ENCODE data around the gene IRAK2. TPM values are rescaled to one million over a fixed set of nuclear protein-coding genes. Genes with fewer than 3 reads are reported as not detected.

The IRAK2 gene
- total RNA-seq, 1 experiment from 2014 or later = 0.61 TPM

GRCh38 chr3:10226293-10226692 is 61.6 kb downstream of the IRAK2 start:
- no peak overlapping the region for H2AK5ac ChIP-seq (ENCODE audit: insufficient read length, low read length)
- H3K27ac ChIP-seq (ENCODE audit: insufficient read length, low read depth, low read length) = peak overlapping the region; percentile 5
- H3K9me3 ChIP-seq (ENCODE audit: control insufficient read depth, low read depth, low read length) = no peaks in the 10 kb centered on the region
- no peak overlapping the region for H3K4ac ChIP-seq (ENCODE audit: low read depth, low read length)
- no CpG with 5 or more reads among the region's 10 CpGs for WGBS (ENCODE audit: extremely low coverage, insufficient read length, low lambda C conversion rate)
- H3K4me2 ChIP-seq (ENCODE audit: insufficient read depth, insufficient read length, low read length) = peak overlapping the region; percentile 20
- peak overlapping the region; percentile 43 for H3K18ac ChIP-seq (ENCODE audit: insufficient read length, low read depth, low read length)
- no peak overlapping the region for H3T11ph ChIP-seq (ENCODE audit: low read length)
- no peak overlapping the region for H4K8ac ChIP-seq (replicated peaks; ENCODE audit: insufficient read length, low read depth, low read length)
- H2AFZ ChIP-seq (ENCODE audit: low read length) = no peak overlapping the region
- Mint-ChIP-seq H3K27ac (peak overlapping the region; percentile 92 to 97 (median 95)), H3K4me1 (peaks cover 15 to 26% of the 10 kb centered on the region in 2 experiments), H3K36me3 (ENCODE audit: insufficient read depth in 1 of 3, low read depth in 3 of 3) (peaks cover 0 to 5% (median 2%) of the 10 kb centered on the region in 3 experiments; a peak in 2 of 7 replicates), H3K4me3 (peak overlapping the region in 1 of 2 experiments; percentile 59; a peak in 4 of 5 replicates), H3K9me3 (no peaks in the 10 kb centered on the region; a peak in 1 of 5 replicates), H3K27me3 (ENCODE audit: low read depth) (no peaks in the 10 kb centered on the region)
- H3K27me3 ChIP-seq (ENCODE audit: insufficient read depth, low read length) = no peaks in the 10 kb centered on the region
- H2BK120ac ChIP-seq (ENCODE audit: low read depth, low read length, poor library complexity, severe bottlenecking) = no peak overlapping the region
- H2BK12ac ChIP-seq (ENCODE audit: insufficient read length, low read depth, low read length) = no peak overlapping the region
- no peak overlapping the region for H4K5ac ChIP-seq (ENCODE audit: insufficient read length, low read depth, low read length)
- H3K23me2 ChIP-seq (ENCODE audit: insufficient read length, low read depth, low read length, poor library complexity, severe bottlenecking) = no peaks in the 10 kb centered on the region
- H2BK20ac ChIP-seq (ENCODE audit: low read depth, low read length, poor library complexity, severe bottlenecking) = no peak overlapping the region
- no peak overlapping the region for H3K9ac ChIP-seq (ENCODE audit: extremely low read depth, insufficient read length, low read length)
- no peak overlapping the region for H3K23ac ChIP-seq (ENCODE audit: insufficient read length, low read depth, low read length)
- no peak overlapping the region for H2BK5ac ChIP-seq (ENCODE audit: insufficient read length, low read length)
- no peaks in the 10 kb centered on the region for H3K79me1 ChIP-seq (ENCODE audit: insufficient read depth, low read depth, low read length, poor library complexity, severe bottlenecking)
- H3K56ac ChIP-seq (ENCODE audit: insufficient read length, low read depth, low read length) = no peak overlapping the region
- no peak overlapping the region for H3K14ac ChIP-seq (ENCODE audit: insufficient read depth, low read length)
- no peaks in the 10 kb centered on the region for H4K20me1 ChIP-seq (ENCODE audit: control insufficient read depth, insufficient read depth, insufficient read length)
- no peak overlapping the region for H2BK15ac ChIP-seq (ENCODE audit: low read depth, low read length)
- TF ChIP-seq CTCF (conservative IDR thresholded peaks at IDR 0.05) = no peak
- DNase-seq = peak; percentile 92
- H3K79me2 ChIP-seq (ENCODE audit: insufficient read depth, low read length) = no peaks in the 10 kb centered on the region
- no peak overlapping the region for H4K91ac ChIP-seq (ENCODE audit: insufficient read length, low read depth, low read length)
- peaks cover 4% of the 10 kb centered on the region; the same call in 1 of the 2 replicates for H3K4me1 ChIP-seq (ENCODE audit: insufficient read depth, low read length)

Measured in H9 (cell line).